SU-DHL-6 (cell line): ENCODE data around the gene WDR37.
A peak's percentile ranks its signal among the peaks of the same experiment; 100 is the strongest.

Source experiments
- H2AFZ ChIP-seq: fragments of 200-600 bp; sonication (generic); 2 replicates; pipeline ENCODE4 v1.6.1; 2014; ENCODE audit warnings: low read depth, mild to moderate bottlenecking, moderate library complexity, mixed read lengths, antibody characterized with exemption, low read length; ENCODE audit not compliant: severe bottlenecking
- H3F3A ChIP-seq: fragments of 200-600 bp; shearing (Covaris generic); 2 replicates; pipeline ENCODE4 v1.6.0; 2016; ENCODE audit warnings: antibody characterized with exemption, mild to moderate bottlenecking; ENCODE audit not compliant: insufficient read depth
- H3K27ac ChIP-seq: fragments of 200-600 bp; sonication (generic); 2 replicates; pipeline ENCODE4 v1.5.1; 2016; ENCODE audit warnings: low read depth, mild to moderate bottlenecking, low read length, moderate library complexity, mixed read lengths
- H3K27me3 ChIP-seq: fragments of 200-600 bp; sonication (generic), shearing (Covaris generic); 2 replicates; pipeline ENCODE4 v1.6.0; 2014; ENCODE audit warnings: mild to moderate bottlenecking, low read length
- H3K36me3 ChIP-seq: fragments of 200-600 bp; sonication (generic); 2 replicates; pipeline ENCODE4 v1.6.1; 2014; ENCODE audit warnings: mild to moderate bottlenecking, low read length, mixed read lengths
- H3K4me2 ChIP-seq: fragments of 300-600, 200-600 bp; shearing (Covaris generic), sonication (generic); 2 replicates; pipeline ENCODE4 v1.6.0; 2014; ENCODE audit warnings: low read length, low read depth, mild to moderate bottlenecking; ENCODE audit not compliant: poor library complexity, severe bottlenecking
- H3K4me3 ChIP-seq: fragments of 200-600 bp; sonication (generic); 2 replicates; pipeline ENCODE4 v1.5.1; 2014; ENCODE audit warnings: antibody characterized with exemption, low read length, mild to moderate bottlenecking, mixed read lengths; ENCODE audit not compliant: insufficient read depth, poor library complexity, severe bottlenecking
- H3K79me2 ChIP-seq: fragments of 200-600 bp; sonication (generic); 2 replicates; pipeline ENCODE4 v1.6.1; 2014; ENCODE audit warnings: mild to moderate bottlenecking, low read length, moderate library complexity; ENCODE audit not compliant: insufficient read depth
- H3K9ac ChIP-seq: fragments of 200-600 bp; sonication (generic); 2 replicates; pipeline ENCODE4 v1.7.0; 2014; ENCODE audit warnings: mild to moderate bottlenecking, low read length
- H3K9me2 ChIP-seq: fragments of 200-600 bp; sonication (generic); replicated peaks from 2 replicates; pipeline ENCODE4 v1.6.1; 2014; ENCODE audit warnings: low read length; ENCODE audit not compliant: insufficient read depth
- H3K9me3 ChIP-seq: fragments of 200-600 bp; sonication (generic); 2 replicates; pipeline ENCODE4 v1.6.1; 2014; ENCODE audit warnings: low read length, mixed read lengths; ENCODE audit not compliant: insufficient read depth
- H4K20me1 ChIP-seq: fragments of 200-600 bp; sonication (generic); 2 replicates; pipeline ENCODE4 v1.6.1; 2014; ENCODE audit warnings: low read depth, mild to moderate bottlenecking, antibody characterized with exemption, low read length, moderate library complexity, mixed read lengths
- EZH2phosphoT487 ChIP-seq: fragments of 200-600 bp; sonication (generic), shearing (Covaris generic); conservative IDR thresholded peaks from 2 replicates; pipeline ENCODE4 v1.6.1; 2018; ENCODE audit warnings: mild to moderate bottlenecking, antibody characterized with exemption, low read length, moderate library complexity, mixed read lengths
- TF ChIP-seq, protein P1 (sequence below): fragments of 200-600 bp; sonication (generic); IDR thresholded peaks from one replicate; pipeline ENCODE4 v1.5.1; 2017; ENCODE audit warnings: antibody characterized with exemption, mild to moderate bottlenecking, low read length, moderate library complexity; ENCODE audit not compliant: insufficient read depth, poor library complexity, severe bottlenecking

The WDR37 gene

GRCh38 chr10:1043532-1043995, 12.6 kb upstream of the WDR37 start:
- Histone ChIP-seq H3K9ac (peak overlapping the region; percentile 47), H3K4me2 (peak overlapping the region; percentile 61), H3K27ac (peak overlapping the region; percentile 78)

GRCh38 chr10:1044146-1044545, 12.0 kb upstream of the WDR37 start:
- peaks cover 78% of the 10 kb centered on the region for H3F3A ChIP-seq
- peak overlapping the region; percentile 47 for H3K9ac ChIP-seq
- H3K27ac ChIP-seq = peak overlapping the region; percentile 78
- no peaks in the 10 kb centered on the region for H3K9me3 ChIP-seq
- H3K79me2 ChIP-seq = peaks cover 46% of the 10 kb centered on the region
- peak overlapping the region; percentile 31 for H3K4me3 ChIP-seq
- H2AFZ ChIP-seq = no peak overlapping the region
- TF ChIP-seq EZH2phosphoT487 = no peak
- TF ChIP-seq, protein P1, sequence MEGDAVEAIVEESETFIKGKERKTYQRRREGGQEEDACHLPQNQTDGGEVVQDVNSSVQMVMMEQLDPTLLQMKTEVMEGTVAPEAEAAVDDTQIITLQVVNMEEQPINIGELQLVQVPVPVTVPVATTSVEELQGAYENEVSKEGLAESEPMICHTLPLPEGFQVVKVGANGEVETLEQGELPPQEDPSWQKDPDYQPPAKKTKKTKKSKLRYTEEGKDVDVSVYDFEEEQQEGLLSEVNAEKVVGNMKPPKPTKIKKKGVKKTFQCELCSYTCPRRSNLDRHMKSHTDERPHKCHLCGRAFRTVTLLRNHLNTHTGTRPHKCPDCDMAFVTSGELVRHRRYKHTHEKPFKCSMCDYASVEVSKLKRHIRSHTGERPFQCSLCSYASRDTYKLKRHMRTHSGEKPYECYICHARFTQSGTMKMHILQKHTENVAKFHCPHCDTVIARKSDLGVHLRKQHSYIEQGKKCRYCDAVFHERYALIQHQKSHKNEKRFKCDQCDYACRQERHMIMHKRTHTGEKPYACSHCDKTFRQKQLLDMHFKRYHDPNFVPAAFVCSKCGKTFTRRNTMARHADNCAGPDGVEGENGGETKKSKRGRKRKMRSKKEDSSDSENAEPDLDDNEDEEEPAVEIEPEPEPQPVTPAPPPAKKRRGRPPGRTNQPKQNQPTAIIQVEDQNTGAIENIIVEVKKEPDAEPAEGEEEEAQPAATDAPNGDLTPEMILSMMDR = no peak
- H3K9me2 ChIP-seq = no peaks in the 10 kb centered on the region
- peaks cover 12% of the 10 kb centered on the region for H4K20me1 ChIP-seq
- H3K4me2 ChIP-seq = peak overlapping the region; percentile 61
- peaks cover 52% of the 10 kb centered on the region for H3K36me3 ChIP-seq
- H3K27me3 ChIP-seq = no peaks in the 10 kb centered on the region

More at GRCh38 chr10:1043532-1043995, 12.6 kb upstream of the WDR37 start:
- H3K27me3 ChIP-seq = no peaks in the 10 kb centered on the region
- H3K9me2 ChIP-seq = no peaks in the 10 kb centered on the region
- H2AFZ ChIP-seq = no peak overlapping the region
- H3K4me3 ChIP-seq = peak overlapping the region; percentile 31
- H3K36me3 ChIP-seq = peaks cover 52% of the 10 kb centered on the region
- peaks cover 12% of the 10 kb centered on the region for H4K20me1 ChIP-seq
- TF ChIP-seq, protein P1 = no peak
- TF ChIP-seq EZH2phosphoT487 = no peak
- no peaks in the 10 kb centered on the region for H3K9me3 ChIP-seq
- peaks cover 45% of the 10 kb centered on the region for H3K79me2 ChIP-seq
- H3F3A ChIP-seq = peaks cover 79% of the 10 kb centered on the region

DNA sequence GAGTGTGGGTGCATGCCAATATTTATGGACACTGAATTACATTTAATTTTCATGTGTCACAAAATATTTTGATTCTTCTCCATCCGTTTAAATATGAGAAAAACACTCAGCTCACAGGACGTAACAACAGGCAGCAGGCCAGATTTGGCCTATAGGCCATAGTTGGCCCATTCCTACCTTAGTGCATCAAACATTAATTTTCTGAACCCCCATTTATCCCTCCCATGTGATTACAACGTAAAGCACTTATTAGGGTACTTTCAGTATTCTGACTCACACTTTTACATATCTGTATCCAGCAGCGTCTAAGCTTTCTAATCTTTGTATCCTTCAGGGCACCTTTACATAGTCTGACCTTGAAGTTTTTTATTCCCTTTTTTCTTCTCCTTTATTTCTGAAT, 11.2 kb upstream of the WDR37 start:
- Histone ChIP-seq H3K27ac (peak overlapping the region; percentile 78), H3K79me2 (peaks cover 49% of the 10 kb centered on the region), H3K9ac (peak overlapping the region; percentile 47), H3K4me2 (peak overlapping the region; percentile 61), H3K9me3 (no peaks in the 10 kb centered on the region), H3K4me3 (peak overlapping the region; percentile 31), H3K36me3 (peaks cover 46% of the 10 kb centered on the region), H3K9me2 (no peaks in the 10 kb centered on the region), H3K27me3 (no peaks in the 10 kb centered on the region), H2AFZ (no peak overlapping the region), H4K20me1 (peaks cover 12% of the 10 kb centered on the region), H3F3A (peaks cover 76% of the 10 kb centered on the region)
- TF ChIP-seq EZH2phosphoT487 = no peak

DNA sequence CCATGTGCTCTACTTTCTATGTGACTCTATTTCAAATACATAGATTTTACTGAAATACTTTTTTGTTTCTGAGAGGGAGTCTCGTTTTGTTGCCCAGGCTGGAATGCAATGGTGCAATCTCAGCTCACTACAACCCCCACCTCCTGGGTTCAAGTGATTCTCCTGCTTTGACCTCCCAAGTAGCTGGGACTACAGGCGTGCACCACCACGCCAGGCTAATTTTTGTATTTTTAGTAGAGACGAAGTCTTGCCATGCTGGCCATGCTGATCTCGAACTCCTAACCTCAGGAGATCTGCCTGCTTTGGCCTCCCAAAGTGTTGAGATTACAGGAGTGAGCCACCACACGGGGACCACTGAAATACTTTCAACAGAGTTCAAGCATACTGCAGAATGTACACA, 10.8 kb upstream of the WDR37 start:
- Histone ChIP-seq H3K27ac (peak overlapping the region; percentile 78), H3K27me3 (no peaks in the 10 kb centered on the region), H3K36me3 (peaks cover 45% of the 10 kb centered on the region), H4K20me1 (peaks cover 9% of the 10 kb centered on the region), H3K9ac (peak overlapping the region; percentile 47), H3K9me2 (no peaks in the 10 kb centered on the region), H3K79me2 (peaks cover 53% of the 10 kb centered on the region), H2AFZ (no peak overlapping the region), H3K4me3 (peak overlapping the region; percentile 31), H3K9me3 (no peaks in the 10 kb centered on the region), H3K4me2 (peak overlapping the region; percentile 61), H3F3A (peaks cover 76% of the 10 kb centered on the region)
- TF ChIP-seq, protein P1 = no peak
- TF ChIP-seq EZH2phosphoT487 = no peak
